Stimulated activated CD8-positive, alpha-beta memory T cell treated with anti-CD3 and anti-CD28 coated beads, Interleukin-15, amount 100 ng/mL, for 24 hours (primary cell): ENCODE data around the gene PNLIPRP3.

Experiments used
- DNase-seq: peaks from one replicate; pipeline ENCODE4 v3.0.0-alpha.2; 2020; ENCODE audit warnings: low read depth

PNLIPRP3 gene

DNA sequence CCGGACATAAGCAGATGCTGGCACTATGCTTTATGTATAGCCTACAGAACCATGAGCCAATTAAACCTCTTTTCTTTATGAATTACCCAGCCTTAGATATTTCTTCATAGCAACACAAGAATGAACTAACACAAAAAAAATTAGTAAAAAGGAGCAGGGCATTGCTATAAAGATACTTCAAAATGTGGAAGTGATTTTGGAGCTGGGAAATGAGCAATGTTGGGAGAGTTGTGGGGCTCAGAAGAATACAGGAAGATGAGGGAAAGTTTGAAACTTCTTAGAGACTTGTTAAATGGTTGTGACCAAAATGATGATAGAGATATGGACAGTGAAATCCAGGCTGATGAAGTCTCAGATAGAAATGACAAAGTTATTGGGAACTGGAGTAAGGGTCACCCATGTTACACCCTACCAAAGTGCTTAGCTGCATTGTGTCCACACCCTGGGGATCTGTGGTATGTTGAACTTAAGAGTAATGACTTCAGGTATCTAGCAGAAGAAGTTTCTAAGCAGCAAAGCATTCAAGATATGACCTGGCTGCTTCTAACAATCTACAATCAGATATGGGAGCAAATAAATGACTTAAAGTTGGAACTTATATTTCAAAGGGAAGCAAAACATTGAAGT is 24.2 kb downstream of the PNLIPRP3 start:
- no peak for DNase-seq

DNA sequence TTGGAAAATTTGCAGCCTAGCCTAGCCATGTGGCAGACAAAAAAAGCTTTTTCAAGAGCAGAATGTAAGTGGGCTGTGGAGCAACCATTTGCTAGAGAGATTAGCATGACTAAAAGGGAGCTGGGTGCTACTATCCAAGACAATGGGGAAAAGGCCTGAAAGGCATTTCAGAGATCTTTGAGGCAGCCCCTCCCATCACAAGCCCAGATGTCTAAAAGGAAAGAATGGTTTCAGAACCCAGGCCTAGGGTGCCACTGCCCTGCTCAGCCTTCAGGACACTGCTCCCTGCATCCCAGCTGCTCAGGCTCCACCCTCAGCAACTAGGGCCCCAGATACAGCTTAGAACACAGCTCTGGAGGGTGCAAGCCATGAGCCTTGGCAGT is 24.7 kb downstream of the PNLIPRP3 start:
- DNase-seq: no peak

DNA sequence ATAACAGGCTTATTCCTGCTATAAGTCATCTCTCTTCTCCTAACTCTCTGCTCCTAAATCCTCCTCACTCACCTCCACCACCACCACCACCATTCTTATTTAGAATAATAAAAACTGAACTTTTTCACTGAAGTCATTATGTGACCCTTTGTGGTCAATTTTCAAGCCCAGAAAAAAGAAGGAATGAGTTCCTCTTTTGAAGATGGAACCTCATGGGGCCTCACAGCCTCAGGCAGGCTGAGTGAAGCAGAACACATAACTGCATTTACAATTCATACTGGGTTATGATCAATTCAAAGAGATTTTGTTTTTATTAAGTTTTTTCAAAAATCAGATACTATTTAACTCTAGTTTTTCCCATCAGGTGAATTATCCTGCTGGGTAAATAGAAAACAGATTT is 29.8 kb downstream of the PNLIPRP3 start:
- DNase-seq: no peak

DNA sequence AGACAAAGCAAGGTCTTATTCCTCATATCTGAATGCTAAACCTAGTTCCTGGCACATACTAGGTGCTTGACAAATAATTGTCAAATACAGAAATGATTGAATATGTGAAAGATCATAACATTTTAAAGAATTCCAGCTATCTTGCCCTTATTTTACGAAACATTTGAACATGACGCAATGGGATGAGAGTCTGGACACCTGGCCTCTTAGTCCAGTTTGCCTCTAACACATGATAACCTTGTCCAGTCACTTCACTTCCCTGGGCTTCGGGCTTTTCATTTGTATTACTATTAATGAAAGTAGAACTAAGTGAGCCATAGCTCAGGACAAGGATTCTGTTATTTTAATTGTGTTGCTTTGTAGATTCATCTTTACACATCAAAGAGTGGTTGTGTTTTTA is 32.6 kb downstream of the PNLIPRP3 start:
- DNase-seq: no peak

DNA sequence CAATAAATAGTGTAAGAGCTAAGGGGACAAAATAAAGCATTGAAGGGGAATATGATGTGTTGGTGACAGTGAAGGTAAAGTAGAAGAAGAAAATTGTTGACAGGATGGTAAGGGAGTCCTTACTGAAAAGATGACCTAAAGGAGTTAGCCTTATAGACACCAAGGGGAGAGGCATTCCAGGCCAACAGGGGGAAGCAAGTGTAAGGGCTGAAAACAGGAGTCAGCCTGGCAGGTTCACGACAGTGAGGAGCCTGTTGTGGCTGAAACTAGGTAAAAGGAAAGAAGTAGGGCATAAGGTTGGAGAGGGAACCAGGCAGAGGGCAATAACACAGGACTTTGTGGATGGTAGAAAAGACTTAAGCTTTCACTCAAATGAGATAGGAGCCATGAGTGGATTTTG is 34.0 kb downstream of the PNLIPRP3 start:
- DNase-seq: no peak

DNA sequence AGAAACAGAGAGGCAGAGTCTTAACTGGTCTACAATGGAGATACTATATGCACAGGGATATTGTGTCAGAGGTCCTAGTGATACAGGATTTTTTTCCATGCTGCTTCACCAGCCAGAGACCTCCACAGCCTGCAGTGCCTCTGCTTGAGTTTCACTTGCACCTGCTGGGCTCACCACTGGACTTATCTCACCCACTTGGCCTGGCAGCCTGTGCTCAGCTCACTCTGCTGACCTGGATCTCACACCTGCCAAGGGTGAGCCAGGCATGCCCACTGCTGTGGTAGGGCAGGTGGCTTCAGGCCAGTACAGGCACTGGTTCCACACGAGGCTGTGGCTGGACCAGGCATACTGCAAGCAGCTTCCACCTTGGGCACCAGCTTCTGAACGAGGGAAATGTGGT is 36.6 kb downstream of the PNLIPRP3 start:
- no peak for DNase-seq

DNA sequence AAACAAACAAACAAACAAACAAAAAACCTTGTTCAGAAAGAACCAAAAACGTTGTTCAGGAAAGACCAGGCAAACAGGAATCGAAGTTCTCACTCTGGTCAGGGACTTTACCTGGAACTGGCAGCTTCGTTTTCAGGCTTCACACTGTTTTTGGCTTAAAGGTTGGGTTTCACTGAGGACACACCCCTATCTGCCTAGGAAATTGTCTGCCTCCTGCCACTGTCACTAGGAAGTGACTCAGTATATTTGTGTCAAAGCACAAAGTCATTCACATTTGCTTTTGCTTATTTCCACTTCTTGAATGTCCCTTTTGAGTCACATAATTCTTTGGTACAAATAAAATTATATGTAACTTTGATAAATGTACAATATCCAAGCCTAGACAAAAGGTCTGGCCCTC is 37.9 kb downstream of the PNLIPRP3 start:
- no peak for DNase-seq

DNA sequence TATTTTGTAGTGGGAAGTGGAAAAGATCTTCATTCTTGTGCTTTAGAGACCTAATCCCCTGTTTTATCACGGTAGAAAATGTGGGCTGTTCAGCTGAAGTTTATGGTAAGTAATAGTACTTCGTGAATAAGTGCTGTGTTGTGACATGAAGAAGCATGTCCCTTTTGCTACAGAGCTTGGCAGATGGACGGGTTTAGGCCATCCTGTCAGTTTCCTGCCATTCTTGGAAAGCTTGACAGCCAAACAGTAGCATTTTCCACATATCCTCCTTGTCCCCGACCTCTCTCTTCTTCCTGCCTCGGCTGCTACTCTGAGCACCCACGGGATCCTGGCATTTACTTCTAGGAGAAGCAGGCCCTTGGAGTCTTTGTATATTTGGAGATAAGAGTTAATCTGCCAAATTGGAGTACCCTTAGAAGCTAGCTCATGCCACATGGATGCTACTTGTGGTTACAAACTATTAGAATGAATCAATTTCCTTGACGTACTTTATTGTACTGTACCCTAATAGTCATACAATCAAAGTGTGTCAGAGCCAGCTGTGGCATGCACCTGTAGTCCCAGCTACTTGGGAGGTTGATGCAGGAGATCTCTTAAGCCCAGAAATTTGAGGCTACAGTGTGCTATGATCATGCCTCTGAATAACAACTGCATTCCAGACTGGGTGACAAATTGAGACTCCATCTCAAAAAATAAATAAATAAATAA is 39.2 kb downstream of the PNLIPRP3 start:
- DNase-seq: no peak

DNA sequence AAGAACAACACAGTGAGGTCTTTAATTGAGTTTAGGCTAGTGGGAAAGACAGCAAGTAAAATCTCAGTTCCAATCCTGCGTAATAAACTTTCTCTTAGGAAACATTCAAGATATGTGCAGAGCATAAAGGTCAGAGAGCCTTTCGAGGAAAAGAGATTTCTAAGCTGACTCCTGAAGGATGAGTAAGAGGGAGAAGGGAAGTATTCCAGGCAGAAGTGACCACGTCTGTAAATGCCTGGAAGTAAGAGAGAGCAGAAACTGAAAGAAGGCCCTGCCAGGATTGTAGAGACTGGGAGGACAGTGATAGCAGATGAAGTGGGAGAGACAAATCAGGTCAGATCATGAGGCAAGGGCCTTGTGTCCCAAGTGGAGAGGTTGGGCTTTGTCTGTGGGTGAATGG is 41.8 kb downstream of the PNLIPRP3 start:
- DNase-seq: no peak

DNA sequence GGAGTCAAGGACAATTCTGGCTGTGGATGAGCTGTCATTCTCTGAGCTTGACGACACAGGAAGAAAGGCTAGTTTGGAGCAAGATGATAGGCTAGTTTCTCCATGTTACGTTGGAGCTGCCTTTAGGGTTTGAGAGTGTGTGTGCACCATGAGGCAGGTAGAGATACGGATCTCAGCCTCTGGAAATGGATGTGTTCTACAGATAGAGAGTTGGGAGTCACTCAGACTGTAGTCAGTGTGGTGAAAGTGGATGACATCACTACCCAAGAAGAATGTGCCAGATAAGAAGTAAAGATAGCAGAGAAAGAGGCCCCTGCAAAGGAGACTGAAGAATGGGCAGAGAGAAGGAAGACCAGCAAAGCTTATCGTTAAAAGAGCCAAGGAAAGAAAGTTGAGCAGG is 42.4 kb downstream of the PNLIPRP3 start:
- no peak for DNase-seq

DNA sequence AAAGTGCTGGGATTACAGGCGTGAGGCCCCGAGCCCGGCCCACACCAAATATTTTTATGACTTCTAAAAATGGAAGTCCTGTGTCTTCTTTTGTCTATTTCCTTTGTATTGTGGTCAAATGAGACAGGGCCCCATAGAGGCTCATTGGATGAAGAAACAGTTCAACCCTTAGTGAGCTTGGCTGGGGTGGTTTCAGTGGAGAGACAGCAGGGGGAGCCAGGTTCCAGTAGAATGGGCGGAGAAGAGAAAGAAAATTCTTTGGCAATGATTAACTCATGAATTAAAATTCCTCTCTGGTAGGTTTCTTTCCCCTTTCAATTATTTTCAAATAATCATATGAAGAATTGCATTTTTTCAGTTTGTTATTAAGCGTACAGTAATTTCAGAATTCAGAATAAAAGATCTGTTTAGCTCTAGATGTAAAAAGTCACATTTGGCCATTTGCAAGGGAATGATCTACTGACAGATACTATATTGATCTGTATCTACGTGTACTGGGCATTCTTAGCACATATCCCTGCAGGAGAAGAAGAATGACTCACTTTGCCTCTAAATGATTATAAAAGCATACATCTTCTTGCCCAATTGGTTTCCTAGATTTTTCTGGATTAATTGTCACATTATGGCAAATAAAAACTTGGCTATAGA is 43.2 kb downstream of the PNLIPRP3 start:
- DNase-seq: no peak

DNA sequence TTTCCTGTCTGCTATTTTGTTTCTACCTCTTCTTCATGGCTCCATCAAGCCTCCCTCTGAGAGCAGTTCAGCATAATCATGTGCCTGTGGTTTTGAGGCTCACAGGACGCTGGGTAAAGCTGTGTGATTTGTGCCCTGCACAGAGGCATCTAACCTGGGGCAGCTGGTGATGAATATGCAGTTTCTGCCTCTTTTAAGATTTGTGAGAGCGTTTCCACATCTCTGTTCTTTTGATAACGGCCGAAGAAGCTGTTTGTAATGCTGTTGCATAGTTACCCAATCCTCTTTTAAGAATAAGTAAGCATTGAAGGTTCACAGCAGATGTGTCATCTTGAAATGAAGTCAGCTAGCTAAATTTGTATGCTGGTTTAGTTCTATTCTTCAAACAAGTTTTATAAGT is 45.2 kb downstream of the PNLIPRP3 start:
- DNase-seq: no peak

DNA sequence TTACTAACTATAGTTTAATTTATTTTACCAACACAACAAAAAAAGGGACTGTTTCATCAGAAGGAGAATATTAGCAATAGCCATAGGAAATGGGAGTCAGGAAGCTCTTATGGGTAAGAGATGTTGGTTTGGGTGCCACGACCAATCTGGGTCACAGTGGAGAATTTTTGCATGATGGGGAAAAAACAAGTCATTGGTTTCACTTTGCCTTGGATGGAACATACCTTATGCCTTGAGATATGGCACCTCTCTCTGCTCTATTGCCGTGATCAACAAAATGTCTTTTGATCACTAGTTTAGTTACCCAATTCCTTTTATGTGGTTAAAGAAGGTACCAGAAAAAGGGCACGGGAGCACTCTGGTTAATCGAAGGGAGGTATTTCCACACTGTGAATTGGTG is 48.2 kb downstream of the PNLIPRP3 start:
- DNase-seq: no peak

DNA sequence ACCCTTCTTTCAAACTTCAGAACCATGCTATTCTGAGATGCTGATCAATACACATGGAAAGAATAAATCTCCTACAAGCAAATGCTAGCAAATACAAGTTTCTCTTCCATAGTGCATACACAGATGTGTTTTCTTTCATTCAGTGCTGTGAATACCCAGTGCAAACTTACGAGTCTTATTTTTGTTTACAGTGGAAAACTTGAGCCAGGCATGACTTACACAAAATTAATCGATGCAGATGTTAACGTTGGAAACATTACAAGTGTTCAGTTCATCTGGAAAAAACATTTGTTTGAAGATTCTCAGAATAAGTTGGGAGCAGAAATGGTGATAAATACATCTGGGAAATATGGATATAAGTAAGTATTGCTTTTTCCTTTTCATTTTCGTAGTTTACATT is 48.8 kb downstream of the PNLIPRP3 start:
- no peak for DNase-seq

DNA sequence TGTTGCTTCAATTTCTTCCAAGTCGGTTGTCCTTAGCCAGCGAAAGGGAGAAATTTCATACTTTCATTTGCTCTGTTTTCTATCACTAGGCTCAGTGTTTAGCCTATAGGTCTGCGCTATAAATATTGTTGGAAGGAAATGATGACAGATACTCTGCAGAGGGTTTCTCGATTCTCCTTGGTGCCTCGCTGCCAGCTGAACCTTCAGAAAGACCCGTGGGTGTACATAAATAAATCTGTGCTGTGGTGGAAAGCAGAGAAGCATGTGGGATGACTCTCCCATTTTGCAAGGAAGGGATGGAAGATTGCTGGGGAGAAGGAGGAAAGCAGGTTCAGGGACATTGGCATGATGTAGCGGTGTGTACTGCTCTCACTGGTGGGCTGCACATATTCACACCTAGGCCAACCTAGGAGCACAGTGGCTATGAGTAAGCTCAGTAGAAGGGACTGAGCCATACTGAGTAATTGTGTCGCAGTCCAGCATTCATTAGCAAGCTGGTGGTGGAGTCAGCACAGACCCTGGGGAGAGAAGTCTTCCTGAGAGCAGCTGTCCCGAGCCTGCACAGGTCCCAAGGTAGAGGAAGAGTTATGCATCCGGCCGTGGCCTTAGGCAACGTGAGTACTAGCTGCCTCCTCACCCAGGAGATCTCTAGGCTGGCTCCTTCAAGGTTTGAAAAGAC is 50.5 kb downstream of the PNLIPRP3 start:
- DNase-seq: no peak

DNA sequence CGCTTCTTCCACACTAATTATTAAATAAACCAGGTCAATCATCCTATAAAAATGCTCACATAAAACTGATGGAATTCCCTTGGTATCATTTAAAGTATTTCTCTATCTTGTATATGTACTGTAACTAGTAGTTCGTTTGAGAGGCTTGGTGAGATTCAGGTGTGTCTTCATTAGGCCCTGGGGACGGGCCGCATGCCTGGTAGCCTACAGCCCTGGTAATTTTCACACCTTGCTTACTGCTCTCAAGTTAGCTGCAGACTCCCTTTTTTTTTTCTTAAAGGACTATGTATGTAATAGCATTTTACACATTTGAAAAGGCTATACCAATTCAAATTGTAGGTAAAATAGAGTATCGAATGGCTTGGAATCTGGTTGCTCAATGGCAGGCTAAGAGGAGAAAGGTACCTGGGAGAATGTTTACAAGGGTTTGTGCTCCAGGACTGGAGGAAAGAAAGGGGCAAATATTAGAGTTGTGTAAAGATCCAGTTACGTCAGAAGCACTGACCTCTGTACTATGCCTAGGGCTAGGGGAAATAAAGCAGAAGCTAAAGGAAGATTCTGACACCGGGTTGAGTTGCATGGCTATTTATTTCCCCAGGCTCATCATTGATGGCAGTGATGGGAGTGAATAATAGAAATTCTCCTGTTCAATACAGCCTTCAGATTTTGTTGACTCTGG is 59.3 kb downstream of the PNLIPRP3 start:
- DNase-seq: no peak

DNA sequence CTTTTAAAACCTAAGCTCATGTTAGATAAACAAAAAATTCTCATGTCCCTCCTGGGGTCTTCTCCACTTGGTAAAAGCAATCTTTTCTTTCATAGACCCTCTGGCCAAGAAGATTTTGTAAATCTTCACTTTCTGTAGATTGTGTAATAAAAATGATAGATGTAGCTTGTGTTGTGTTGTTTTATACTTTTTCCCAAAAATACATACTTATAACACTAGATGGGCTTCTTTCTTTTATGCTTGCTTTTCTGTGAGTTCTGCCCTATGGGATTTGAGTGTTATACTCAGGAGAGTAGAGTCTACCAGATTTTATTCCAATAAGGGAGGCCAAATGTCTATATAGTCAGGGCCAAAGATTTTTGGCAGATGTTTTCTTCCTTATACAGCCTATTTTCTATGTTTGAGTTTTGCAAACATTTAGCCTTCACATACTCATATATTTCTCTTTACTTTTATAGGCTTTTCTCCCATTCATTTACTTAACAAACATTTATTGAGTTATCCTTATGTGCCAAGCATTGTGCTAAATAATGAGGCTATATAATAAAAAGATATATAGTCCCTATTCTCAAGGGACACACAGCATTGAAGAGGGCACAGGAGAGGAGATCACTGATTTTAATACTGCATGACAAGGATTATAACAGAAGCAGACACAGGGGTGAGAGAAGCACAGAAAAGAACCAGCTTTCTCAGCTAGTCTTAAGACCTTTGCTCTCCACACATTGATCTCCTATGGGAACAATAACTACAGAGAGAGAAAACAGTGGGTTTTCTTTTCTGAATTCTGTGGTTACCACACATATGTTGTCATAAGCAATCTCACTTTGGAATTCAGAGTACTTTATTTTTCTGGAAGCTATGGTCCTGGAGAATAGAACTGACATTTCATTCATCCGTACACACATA is 60.1 kb downstream of the PNLIPRP3 start:
- DNase-seq: no peak

DNA sequence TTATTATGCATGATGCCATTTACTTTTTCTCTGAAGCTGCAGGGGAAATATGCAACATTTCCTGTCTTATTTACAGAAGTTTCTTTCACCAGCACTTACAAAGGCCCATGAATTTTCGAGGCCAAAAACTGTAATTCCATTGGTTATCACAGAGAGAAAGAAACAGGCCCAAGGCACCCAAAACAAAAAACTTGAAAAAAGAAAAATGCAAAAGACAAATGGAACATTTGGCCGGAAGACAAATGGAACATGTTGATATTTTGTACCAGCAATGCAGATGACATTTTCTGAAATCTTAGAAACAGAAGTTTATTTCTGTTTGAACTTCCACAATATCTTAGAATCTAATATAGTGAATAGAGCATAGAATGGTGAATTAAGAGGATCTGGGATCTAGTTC is 61.8 kb downstream of the PNLIPRP3 start:
- no peak for DNase-seq

DNA sequence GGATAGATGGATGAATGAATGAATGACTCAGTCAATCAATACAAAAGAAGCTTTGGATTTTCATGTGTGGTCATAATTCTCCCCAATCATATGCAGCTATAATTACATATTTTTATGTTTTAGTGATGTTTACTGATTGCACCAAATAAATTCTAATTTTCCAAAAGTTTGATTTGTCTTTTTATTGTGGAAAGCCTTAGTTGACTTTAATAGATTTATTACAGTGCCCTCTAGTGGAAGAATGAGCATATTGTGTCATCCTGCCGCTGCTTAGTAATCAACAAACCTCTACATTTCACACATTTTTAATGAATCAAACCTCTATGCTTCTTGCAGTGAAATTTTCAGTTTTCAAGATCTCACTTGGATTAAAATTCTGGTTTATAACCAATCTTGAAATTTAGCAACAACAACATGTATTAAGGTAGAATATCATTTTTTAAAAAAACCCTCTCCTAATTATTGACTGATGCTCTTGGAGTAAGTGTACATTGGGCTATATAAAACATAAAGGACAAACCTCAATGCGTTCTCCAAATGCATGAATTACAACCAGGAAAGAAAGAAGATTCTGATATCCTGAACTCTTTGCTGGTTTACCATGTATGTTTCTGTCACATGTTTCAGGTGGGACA is 62.5 kb downstream of the PNLIPRP3 start:
- DNase-seq: no peak

DNA sequence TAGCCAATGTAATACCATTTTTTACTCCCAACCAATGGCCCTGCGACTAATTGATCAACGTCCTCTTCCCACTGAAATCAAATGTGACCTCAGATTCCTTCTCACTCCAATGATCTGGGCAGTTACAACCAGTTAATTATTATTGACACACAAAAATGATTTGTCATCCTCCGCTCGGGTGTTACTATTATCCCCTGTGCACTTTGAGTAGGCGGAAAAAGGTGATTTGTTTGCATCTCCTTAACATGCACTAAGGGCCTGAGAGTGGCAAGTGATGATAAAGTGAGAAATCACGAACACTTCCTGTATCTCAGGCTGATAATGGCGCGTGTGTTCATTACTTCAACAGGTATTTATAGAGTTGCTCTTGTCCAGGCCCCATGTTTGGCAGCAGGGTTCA is 77.1 kb downstream of the PNLIPRP3 start:
- DNase-seq: no peak

DNA sequence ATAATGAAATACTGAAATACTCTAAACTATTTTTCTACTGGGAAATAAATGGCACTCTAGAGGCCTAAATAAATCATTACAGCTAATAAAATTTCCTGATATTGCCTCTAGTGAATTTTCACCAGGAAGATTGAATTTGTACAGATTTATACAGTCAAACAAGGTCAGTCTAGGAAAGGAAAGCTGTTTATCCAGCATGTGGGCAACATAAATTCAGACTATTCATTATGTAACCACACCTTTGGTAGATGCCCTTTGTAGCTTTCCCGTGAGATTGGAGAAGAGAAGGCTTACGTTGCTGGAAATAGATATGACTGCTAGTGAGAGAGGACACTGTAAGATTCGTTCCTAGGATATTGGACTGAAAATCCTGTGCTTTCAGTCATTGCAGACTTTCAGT is 82.9 kb downstream of the PNLIPRP3 start:
- DNase-seq: no peak
